ENCODE measurements around the gene TXN2. TPM values are rescaled to one million over a fixed set of nuclear protein-coding genes. Genes with fewer than 3 reads are reported as not detected.
"Not testable (repeated sequence)": the region's sequence is repeated elsewhere in the genome, so short reads cannot be mapped to it uniquely, and the experiment has no call there.

Gene TXN2
- total RNA-seq, 1 donor from 2014 or later: 61.0 TPM

GRCh38 chr22:36452250-36452977 is 29.0 kb downstream of the TXN2 start:
- no peaks in the 10 kb centered on the region for H4K20me1 ChIP-seq (ENCODE audit: insufficient read depth, low read length)
- peaks cover 25% of the 10 kb centered on the region for H3K4me1 ChIP-seq (ENCODE audit: insufficient read depth, low read length)
- peaks cover 2% of the 10 kb centered on the region for H3K79me2 ChIP-seq (ENCODE audit: insufficient read depth, low read length)
- H3K27ac ChIP-seq (ENCODE audit: low read depth, low read length): no peak overlapping the region
- Mint-ChIP-seq H3K27me3 (ENCODE audit: low read depth, unreplicated experiment) (no peaks in the 10 kb centered on the region), H3K4me1 (ENCODE audit: low read depth, unreplicated experiment) (peaks cover 21% of the 10 kb centered on the region), H3K36me3 (ENCODE audit: low read depth, unreplicated experiment) (no peaks in the 10 kb centered on the region), H3K9me3 (ENCODE audit: unreplicated experiment) (peaks cover 3% of the 10 kb centered on the region), H3K27ac (ENCODE audit: unreplicated experiment) (no peak overlapping the region), H3K4me3 (ENCODE audit: unreplicated experiment) (no peak overlapping the region)
- peak overlapping the region; percentile 47 for H3K9ac ChIP-seq (ENCODE audit: low read length)
- H3K36me3 ChIP-seq (ENCODE audit: insufficient read depth, low read length): no peaks in the 10 kb centered on the region
- no peak overlapping the region for H3K4me2 ChIP-seq (ENCODE audit: low read length)
- DNase-seq (ENCODE audit: low read depth) (no peak), FAIRE-seq (no peak)
- no peak overlapping the region for H3K4me3 ChIP-seq (ENCODE audit: insufficient read depth, low read depth, low read length)
- no peaks in the 10 kb centered on the region for H3K9me3 ChIP-seq (ENCODE audit: insufficient read depth, low read depth, low read length)
- no peak overlapping the region for H2AFZ ChIP-seq (ENCODE audit: low read depth, low read length)
- H3K27me3 ChIP-seq (ENCODE audit: insufficient read depth, low read length): no peaks in the 10 kb centered on the region
- TF ChIP-seq CTCF (IDR thresholded peaks at IDR 0.05; ENCODE audit: insufficient read depth, low read depth, low read length): no peak

DNA sequence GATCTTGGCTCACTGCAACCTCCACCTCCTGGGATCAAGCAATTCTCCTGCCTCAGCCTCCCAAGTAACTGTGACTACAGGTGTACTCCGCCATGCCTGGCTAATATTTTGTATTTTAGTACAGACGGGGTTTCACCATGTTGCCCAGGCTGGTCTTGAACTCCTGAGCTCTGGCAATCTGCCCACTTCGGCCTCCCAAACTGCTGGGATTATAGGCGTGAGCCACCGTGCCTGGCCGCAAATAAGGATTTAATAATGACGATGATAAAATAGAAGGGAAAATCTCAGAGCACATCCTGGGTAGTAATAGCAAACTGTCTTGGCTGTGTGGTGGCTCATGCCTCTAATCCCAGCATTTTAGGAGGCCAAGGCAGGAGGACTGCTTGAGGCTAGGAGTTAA is 30.5 kb downstream of the TXN2 start:
- DNase-seq (ENCODE audit: low read depth); H3K4me3 Mint-ChIP-seq (ENCODE audit: unreplicated experiment); H3K9me3 ChIP-seq (ENCODE audit: insufficient read depth, low read depth, low read length); H3K9ac ChIP-seq (ENCODE audit: low read length); H3K27ac Mint-ChIP-seq (ENCODE audit: unreplicated experiment); H3K36me3 Mint-ChIP-seq (ENCODE audit: low read depth, unreplicated experiment); H2AFZ ChIP-seq (ENCODE audit: low read depth, low read length); H3K4me2 ChIP-seq (ENCODE audit: low read length); H4K20me1 ChIP-seq (ENCODE audit: insufficient read depth, low read length); H3K27ac ChIP-seq (ENCODE audit: low read depth, low read length); H3K79me2 ChIP-seq (ENCODE audit: insufficient read depth, low read length); H3K36me3 ChIP-seq (ENCODE audit: insufficient read depth, low read length); FAIRE-seq; H3K27me3 ChIP-seq (ENCODE audit: insufficient read depth, low read length); H3K27me3 Mint-ChIP-seq (ENCODE audit: low read depth, unreplicated experiment); H3K9me3 Mint-ChIP-seq (ENCODE audit: unreplicated experiment); H3K4me3 ChIP-seq (ENCODE audit: insufficient read depth, low read depth, low read length): not testable (repeated sequence)
- H3K4me1 Mint-ChIP-seq (ENCODE audit: low read depth, unreplicated experiment): peaks cover 17% of the 10 kb centered on the region
- H3K4me1 ChIP-seq (ENCODE audit: insufficient read depth, low read length): peaks cover 27% of the 10 kb centered on the region

- Histone ChIP-seq H4K20me1 (ENCODE audit: insufficient read depth, low read length) (no peaks in the 10 kb centered on the region), H3K4me2 (ENCODE audit: low read length) (no peak overlapping the region), H3K27me3 (ENCODE audit: insufficient read depth, low read length) (no peaks in the 10 kb centered on the region), H3K4me1 (ENCODE audit: insufficient read depth, low read length) (peaks cover 29% of the 10 kb centered on the region), H2AFZ (ENCODE audit: low read depth, low read length) (no peak overlapping the region), H3K79me2 (ENCODE audit: insufficient read depth, low read length) (peaks cover 2% of the 10 kb centered on the region), H3K9ac (ENCODE audit: low read length) (no peak overlapping the region), H3K36me3 (ENCODE audit: insufficient read depth, low read length) (no peaks in the 10 kb centered on the region), H3K4me3 (ENCODE audit: insufficient read depth, low read depth, low read length) (no peak overlapping the region), H3K9me3 (ENCODE audit: insufficient read depth, low read depth, low read length) (no peaks in the 10 kb centered on the region), H3K27ac (ENCODE audit: low read depth, low read length) (no peak overlapping the region)
- H3K9me3 Mint-ChIP-seq (ENCODE audit: unreplicated experiment): peaks cover 5% of the 10 kb centered on the region
- no peak overlapping the region for H3K4me3 Mint-ChIP-seq (ENCODE audit: unreplicated experiment)
- H3K4me1 Mint-ChIP-seq (ENCODE audit: low read depth, unreplicated experiment): peaks cover 24% of the 10 kb centered on the region
- H3K27ac Mint-ChIP-seq (ENCODE audit: unreplicated experiment): no peak overlapping the region
- TF ChIP-seq EZH2 (IDR thresholded peaks at IDR 0.05; ENCODE audit: insufficient read depth, low read length) (no peak), CTCF (IDR thresholded peaks at IDR 0.05; ENCODE audit: insufficient read depth, low read depth, low read length) (no peak)
- no peak for FAIRE-seq
- no peaks in the 10 kb centered on the region for H3K36me3 Mint-ChIP-seq (ENCODE audit: low read depth, unreplicated experiment)
- no peak for DNase-seq (ENCODE audit: low read depth)
- H3K27me3 Mint-ChIP-seq (ENCODE audit: low read depth, unreplicated experiment): no peaks in the 10 kb centered on the region
These were observed 31.8 kb downstream of the TXN2 start for GRCh38 chr22:36449596-36450175.
